LoVo (cell line): Measurements from ENCODE around the gene DAGLA.
A peak's percentile ranks its signal among the peaks of the same experiment; 100 is the strongest.

Experiments
- DNase-seq: peaks from one replicate; pipeline ENCODE4 v3.0.0-alpha.2; 2016; ENCODE audit warnings: low spot score

Gene DAGLA

DNA sequence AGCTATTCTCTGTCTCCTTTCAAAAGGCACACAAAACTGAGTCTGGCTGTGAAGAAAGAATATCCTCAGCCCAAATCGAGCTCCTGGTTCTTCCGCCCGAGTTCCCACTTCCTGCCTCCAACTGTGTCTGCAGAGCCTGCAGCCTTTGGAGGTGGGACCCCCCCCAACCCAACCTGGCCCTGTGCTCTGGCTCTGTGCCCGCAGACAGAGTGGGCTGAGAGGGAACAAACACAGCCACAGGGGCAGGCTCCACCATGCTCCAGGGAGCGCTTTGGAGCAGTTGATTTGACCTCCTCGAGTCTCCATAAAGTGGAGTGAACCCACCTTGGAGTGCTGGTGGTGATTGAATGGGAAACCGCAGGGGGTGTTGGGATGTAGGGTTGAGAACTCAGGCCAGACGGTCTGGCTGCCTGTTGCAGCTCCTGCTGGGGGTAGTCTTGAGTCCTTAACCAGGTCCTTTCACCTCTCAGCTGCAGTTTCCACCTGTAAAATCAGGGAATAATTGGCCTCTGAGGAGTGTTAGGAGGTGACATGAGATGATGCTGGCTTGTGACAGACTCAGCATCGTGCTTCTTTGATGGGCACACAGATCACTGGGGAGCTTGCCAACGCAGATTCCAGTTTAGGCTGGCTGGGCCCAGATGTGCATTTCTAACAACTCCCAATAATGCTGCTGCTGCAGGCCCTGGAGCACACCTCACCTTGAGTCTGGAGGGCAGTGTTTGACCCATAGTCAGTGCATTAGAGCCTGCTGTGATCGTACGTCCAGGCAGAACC lies 11.4 kb downstream of the DAGLA start:
- no peak for DNase-seq

GRCh38 chr11:61693922-61694601 lies 13.9 kb downstream of the DAGLA start:
- DNase-seq, result peak; percentile 12

GRCh38 chr11:61694602-61694939 lies 14.4 kb downstream of the DAGLA start:
- no peak for DNase-seq

DNA sequence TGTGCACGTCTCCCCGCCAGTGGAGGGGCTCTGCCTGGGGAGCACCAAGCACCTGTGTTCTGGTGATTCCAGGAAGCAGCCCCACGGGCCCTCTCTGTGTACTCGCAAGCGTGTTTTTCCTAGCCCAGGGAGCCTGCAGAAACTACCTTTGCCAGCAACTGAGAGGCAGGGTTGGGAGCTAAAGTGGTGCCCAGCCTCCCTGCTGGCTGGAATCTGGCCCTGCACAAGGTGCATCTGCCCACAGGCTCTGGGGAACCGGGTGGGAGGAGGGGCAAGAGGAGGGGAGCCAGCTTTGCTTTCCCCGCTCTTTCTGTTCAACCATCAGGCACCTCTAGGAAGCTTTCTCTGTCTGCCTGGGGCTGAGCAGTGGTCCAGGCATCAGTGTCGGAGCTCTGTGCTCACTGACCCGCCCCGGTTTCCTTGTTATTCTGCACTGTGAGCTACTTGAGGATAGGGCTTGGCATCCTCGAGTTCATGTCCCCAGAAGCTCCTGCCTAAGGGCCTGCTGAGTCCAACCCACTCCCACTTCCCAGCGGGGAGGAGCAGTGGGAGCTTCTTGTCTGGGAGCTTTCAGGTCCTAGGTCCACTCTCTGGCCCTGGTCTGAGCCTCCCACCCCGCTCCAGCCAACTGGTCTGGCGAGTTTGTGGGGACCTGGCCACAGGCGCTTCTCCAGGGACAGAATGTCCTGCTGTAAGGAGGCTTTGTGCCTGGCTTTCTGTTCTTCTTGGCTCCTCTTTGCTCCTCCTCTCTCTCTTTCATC lies 14.9 kb downstream of the DAGLA start:
- DNase-seq, result no peak

DNA sequence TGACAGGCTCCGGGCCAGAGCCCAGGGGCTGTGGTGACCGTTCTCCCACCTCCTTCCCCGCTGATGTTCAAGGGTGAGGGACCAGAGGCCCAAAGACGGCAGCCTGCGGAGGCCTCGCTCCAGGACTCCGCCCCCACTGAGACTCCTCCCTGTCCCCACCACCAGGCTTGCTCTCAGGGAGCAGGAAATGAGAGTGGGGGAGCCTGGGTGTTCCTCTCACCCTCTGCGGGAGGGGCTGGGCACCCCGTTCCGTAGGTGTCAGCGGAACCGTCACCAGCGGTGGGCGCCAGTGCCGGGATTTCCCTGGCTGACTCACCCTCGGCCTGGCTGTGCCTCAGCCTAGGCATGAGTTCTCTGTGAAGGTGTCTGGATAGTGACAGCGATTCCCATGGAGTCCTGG lies 15.7 kb downstream of the DAGLA start:
- DNase-seq, result no peak

GRCh38 chr11:61696602-61697001 lies 16.4 kb downstream of the DAGLA start:
- no peak for DNase-seq

DNA sequence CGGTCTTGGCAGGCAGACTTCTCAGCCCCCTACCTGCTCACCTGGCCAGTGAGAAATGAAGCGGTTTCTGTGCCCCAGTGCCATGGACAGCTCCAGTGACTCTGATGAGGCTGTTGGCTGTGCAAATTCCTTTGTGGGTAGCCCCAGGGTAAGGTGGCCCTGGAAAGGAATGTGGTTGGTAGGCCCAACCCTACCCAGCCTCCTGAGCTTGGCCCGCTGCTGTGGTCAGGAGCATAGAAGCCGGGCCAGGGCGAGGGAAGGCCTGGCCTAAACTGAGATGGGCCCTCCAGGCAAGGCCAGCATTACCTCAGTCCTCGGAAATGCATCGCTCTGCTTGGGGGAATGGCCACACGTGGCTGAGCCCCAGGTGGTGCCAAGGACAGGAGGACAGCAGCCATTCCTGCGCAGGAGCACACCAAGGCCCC lies 16.9 kb downstream of the DAGLA start:
- peak; percentile 59 for DNase-seq

DNA sequence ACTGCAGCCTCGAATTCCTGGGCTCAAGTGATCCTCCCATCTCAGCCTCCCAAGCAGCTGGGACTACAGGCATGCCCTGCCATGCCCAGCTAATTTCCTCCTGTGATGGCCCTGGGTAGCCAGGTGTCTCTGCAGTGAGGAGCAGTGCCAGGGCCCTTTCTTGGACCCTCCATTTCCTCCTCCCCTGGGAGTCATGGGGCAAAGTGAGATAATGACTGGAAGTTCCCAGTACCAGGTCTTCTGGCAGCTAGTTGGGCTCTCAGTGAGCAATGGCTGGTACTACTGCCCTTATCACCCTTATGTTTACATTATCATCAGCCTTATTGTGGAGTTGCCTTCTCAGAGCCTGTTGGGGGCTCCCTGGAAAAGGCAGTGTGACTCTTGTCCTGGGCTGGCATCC lies 17.6 kb downstream of the DAGLA start:
- no peak for DNase-seq

GRCh38 chr11:61698173-61698948 lies 18.2 kb downstream of the DAGLA start:
- no peak for DNase-seq

- no peak for DNase-seq
Measured at GRCh38 chr11:61699737-61700160, 19.6 kb downstream of the DAGLA start.

DNA sequence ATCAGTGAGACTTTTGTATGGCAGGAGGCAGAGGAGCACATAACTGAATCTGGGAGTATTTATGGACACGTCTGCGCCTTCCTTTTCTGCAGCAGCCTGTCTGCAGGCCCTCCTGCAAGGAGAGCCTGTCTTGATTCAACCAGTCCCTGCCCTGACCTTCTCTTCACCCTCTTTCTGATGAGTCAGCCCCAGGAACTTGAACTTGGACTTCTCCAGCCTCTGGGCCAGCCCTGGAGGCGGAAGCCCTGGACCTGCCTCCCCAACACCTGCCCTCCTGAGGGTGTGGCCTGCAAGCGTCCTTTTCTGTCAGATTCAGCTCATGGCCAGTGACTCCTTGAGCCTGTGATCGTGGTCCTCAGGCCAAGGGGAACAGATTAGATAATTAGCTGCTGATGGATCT lies 20.0 kb downstream of the DAGLA start:
- DNase-seq, result peak; percentile 39

- no peak for DNase-seq
Measured at GRCh38 chr11:61700720-61701119, 20.5 kb downstream of the DAGLA start.

GRCh38 chr11:61701242-61701886 lies 21.2 kb downstream of the DAGLA start:
- DNase-seq, result no peak

GRCh38 chr11:61702701-61703312 lies 22.6 kb downstream of the DAGLA start:
- DNase-seq, result no peak

DNA sequence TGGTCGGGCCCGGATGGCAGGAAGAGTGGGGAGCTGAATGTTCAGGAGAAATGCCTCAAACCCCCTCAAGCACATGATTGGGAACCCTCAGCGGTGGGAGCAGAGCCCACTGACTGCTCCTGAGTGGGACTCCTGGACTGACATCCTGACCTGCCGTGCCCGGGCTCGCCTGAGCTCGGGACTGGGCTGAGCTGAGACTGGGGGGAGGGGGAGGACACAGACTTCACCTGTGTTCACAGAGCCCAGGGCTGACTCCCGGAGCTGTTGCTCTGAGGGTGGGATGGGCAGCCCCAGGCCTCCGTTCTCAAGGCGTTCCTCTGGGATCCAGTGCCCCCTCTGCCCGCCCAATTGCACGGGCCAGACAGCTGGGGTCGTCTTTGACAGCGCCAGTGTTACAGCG lies 24.6 kb downstream of the DAGLA start:
- DNase-seq, result no peak

DNA sequence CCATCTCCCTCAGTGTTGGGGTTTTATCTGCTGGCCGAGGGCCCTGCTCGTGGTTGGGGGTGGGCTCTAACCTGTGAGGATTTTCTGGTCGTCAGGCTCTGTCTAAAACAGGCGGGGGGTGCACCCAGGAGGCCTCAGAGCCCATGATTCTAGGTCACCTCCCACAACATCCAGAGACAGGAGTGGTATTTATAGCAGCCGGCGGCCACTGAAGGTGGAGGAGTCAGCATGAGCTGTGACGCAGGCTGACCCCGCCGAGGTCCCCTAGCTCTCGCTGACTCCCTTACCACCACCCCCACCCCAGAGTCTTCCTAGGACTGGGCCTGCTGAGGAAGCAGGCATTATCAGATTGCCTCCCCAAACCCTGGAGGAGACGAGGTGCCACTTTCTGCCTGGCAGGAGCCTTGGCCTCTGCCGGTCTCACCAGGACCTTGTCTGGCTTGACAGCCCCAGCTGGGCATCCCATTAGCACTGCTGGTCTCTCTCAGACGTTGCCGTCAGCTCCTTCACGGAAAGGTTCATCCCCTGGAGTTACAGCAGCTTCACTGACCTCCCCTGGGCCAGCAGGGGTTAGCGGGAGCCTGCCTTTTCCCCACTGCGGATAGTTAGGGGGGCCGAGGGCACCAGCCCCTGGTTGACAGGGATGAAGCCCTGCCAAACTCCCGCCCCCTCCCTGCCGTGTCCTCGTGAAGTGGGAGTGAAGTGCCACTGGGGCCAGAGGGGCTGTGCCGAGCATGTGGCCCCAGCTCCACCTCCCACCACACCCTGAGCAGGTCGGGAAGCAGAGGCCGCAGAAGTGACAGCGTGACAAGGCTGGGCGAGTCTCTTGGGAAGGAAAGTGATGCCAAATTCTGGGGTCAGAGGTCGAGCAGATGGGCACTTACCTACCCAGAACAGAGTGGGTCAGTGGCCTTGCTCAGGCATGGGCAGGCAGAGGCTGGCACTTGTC lies 26.5 kb downstream of the DAGLA start:
- no peak for DNase-seq

GRCh38 chr11:61707574-61707973 lies 27.4 kb downstream of the DAGLA start:
- DNase-seq, result peak; percentile 22

GRCh38 chr11:61709110-61709509 lies 28.9 kb downstream of the DAGLA start:
- DNase-seq, result no peak

DNA sequence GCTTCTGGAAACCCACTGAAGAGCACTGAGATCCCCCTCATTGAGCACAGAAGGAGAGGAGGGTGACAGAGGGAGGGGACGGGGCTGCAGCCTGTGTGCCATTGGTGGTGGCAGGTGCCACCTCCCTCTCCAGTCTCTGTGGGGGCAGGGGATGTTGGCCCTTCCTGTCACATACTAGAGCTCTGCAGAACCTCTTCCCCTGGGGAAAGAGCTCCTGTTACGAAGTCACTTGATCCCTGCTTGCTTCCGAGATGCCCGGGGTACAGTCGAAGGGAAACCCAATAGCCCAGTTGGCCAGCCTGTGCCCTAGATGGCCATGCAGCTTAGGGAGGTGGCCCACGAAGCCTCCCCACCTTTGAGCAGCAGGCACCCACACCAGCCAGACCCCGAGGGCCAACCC lies 29.4 kb downstream of the DAGLA start:
- DNase-seq, result no peak

DNA sequence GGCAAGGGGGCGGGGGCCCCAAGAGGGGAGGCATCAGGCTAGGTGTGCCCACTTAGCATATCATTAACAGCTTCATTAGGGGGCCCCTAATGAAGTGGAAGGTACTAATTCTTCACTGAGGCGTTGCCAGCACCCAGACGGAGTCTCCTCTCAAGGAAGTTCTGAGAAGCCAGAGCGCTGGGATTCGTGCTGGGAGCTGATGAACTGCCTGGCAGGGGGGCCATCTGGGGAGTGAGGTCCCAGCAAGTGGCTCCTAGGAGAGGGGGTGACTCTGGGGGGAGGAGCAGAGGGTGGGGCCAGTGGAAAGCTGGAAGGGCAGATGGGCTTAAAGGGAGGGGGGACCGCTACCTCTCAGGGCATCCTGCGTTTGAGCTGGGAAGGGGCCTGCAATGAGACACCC lies 29.8 kb downstream of the DAGLA start:
- DNase-seq, result no peak
